ENCODE data around the gene DEFB108B.
"Not testable (repeated sequence)": the region's sequence is repeated elsewhere in the genome, so short reads cannot be mapped to it uniquely, and the experiment has no call there.

Gene DEFB108B, protein sequence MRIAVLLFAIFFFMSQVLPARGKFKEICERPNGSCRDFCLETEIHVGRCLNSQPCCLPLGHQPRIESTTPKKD

DNA sequence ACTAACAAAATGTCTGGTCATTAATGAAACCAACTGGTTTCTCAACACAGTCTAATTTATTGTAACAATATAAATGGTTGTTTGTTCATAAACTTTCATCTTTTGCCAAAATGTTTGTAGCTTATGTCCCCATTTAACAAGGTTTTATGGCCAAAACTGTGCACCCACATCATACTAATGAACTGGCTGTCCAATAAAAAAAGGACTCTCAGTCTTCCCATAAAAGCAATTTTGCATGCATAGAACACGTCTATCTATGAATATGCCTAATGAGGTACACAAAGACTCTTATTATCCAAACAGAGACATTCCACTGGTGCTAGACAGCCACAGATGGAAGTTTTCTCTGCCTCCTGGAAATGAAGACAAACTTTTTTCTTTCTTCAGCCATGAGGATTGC lies at the start of gene DEFB108B:
TSS of gene DEFB108B (plus strand) at position 390 of the 400 bp plus-strand sequence. CDS start at position 390, 0 bp downstream.
- DNase-seq (ENCODE audit: low read depth in 2 of 2): not testable (repeated sequence)

DNA sequence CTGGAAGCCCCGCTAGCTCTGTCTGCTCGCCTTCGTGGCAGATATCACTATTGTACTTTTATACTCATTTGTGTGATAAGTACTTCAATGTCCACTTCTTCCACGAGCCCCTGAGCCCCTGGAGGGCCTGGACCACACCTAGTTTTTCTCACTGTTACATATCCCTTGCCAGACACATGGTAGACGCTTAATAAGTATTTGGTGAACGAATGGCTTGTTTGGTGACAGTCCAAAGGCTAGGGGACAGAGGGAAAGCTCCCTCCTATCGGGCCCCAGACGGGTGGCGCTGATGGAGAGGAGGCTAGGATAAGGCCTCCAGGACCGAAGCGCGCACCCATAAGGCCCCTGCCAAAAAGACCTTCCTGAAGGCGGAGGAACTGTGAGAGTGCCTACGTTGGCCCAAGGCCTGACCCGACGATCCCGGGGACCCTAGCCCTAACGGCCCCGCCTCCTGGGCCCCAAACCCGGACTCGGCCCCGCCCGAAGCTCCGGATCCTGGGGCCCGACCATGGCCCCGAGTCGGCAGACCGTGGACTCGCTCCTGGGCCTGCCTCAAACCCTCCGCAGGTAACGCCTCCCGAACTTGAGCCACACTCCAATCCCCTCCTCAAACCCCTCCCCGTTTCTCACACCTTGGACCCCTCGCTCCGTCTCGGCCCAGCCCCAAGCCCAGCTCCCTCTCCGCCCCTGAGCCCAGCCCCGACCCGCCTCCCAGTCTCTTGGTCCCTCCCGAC lies 46.7 kb upstream of the DEFB108B start:
- peak in 1 of 2 experiments; percentile 11 for DNase-seq (ENCODE audit: low read depth in 2 of 2)

DNA sequence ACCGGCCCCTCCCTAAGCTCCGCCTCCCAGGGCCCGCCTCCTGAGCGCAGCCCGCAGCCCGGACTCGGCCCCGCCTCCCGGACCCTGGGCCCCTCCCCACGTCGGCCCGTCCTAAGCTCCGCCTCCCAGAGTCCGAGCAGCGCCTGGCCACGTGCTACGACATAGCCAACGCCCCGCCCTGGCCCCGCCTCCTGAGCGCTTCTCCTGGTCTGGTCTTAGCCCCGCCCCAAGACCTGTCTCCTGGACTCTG lies 46.2 kb upstream of the DEFB108B start:
- peak; percentile 98 to 99 for DNase-seq (ENCODE audit: low read depth in 2 of 2)

DNA sequence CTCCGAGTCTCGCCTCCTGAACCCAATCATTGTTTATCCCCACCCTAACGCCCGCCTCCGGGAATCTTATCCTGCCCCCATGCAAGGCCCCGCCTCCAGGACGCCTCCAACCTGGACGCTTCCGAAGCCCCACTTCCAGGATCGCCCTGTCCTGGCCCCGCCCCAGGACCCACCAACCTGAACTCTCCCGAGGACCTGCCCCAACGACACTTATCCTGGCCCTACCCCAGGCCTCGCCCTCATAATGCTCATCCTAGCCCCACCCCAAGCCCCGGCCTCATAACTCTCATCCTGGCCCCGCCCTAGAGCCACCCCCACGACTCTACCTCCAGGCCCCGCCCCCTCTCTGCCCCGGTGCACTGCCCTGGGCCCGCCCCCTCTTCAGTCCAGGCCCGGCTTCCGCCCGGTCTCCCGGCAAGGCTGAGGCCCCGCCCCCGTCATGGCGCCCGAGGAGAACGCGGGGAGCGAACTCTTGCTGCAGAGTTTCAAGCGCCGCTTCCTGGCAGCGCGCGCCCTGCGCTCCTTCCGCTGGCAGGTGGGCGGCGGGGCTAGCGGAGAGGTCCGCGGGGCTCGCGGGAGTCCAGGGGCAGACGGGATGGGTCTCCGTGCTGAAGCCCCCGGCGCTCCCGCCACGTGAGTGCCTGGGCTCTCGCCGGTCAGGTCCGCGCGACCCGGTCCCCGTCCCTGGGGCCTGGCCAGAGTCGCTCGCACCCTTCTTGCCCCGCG lies 45.7 kb upstream of the DEFB108B start:
- peak; percentile 69 to 82 for DNase-seq (ENCODE audit: low read depth in 2 of 2)

DNA sequence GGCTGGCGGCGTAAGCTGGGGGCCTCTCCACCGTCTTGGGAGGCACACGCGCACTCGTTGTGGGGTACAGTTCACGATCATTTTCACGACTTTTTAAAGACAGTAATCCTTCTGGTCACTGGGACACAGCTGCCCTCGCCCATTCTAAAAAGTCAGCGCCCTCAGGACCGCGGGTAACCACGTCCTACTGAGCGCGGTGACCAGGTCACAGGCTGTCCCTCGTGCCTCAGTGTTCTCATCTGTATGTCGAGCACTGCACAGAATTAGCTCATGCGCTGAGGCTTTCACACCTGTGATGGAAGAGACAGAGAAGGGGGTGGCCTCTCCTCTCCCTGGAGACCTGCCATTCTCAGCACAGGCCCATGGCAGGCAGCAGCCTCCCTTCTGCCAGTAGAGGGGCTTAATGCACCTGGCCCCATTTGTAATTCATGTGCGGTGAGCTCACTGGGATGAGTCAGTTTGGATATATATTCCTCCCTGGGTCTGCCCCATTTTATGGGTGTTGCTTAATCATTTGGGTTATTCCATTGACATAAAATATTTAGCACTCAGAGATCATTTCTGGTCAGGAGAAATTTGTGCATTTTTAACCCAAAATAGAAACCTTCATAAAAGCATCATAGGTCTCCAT lies 45.1 kb upstream of the DEFB108B start:
- DNase-seq (ENCODE audit: low read depth in 2 of 2): peak in 1 of 2 experiments; percentile 13

DNA sequence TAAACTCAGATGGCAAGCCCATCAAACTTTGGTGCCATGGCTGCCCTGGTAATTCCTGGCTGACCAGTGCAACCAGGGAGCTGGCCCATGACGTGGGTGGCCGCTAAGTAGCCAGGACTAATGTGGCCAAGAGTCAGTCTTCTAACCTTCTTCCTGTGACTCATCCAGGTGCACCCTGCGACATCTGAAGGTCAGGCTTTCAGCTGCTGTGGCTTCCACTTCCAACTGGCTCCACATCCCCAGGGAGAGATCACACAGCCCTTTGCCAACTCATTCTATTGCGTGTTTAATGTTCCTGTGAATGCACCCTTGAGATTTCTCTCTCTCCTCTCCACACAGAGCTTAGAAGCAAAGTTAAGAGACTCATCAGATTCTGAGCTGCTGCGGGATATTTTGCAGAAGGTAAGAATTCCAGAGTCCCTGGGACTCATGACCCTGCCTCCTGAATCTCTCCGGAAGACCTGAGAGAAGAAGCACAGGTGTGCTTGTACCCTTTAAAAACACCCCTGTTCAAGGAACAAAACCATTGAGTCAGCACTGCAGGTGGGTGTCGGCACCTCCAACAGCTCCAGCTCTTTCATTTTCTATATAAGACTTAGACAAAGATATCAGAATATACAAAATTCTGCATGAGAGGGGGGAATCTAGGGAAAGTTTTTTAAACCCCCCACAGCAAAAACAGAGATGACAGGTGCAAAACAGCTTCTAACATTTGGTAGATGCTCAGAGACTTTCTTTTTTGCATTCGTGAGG lies 43.4 kb upstream of the DEFB108B start:
- DNase-seq (ENCODE audit: low read depth in 2 of 2): not testable (repeated sequence)

DNA sequence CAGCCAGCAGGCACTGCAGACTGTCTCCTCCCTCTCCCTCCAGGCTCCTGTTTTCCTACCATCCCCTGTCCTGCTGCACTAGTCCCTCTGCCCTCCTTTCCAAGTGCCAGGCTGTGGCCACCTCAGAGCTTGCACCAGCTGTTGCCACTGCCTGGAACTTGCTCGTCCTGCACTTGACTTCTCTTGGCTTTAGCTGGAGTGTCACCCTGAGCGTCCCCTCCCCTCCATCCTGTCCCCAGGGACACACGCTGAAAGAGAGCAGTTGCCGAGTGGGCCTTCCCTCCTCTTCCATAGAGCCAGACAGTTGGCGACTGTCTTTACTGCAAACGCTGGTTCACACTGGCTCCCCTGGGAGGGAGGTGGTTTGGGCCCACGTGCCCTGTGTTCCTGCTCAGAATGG lies 41.9 kb upstream of the DEFB108B start:
- DNase-seq (ENCODE audit: low read depth in 2 of 2): not testable (repeated sequence)

DNA sequence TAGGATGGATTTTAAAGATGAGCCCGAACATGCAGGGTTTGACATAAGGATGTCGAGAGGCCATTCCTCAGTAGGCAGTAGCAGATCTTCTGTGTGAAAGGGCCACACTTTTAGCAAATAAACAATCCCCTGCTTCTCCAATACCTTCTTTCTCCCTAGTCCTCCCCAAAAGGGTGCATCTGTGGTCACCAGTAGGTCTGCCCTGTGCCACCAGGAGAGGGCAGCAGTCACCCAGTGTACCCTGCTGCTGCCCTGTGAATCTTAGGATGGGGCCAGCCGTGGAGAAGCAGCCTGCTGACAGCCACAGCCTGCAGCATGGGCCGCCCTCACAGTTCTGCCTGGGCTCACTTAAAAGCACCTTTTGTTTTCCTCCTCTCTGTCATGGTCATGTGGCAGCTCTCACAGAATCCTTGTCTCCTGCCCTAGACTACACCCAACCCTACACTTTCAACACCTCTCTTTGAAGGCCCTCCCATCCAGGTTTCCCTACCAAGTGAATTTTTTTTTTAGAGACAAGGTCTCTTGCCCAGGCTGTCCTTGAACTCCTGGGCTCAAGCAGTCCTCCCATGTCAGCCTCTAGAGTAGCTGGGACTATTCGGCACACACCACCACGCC lies 40.3 kb upstream of the DEFB108B start:
- peak in 1 of 2 experiments; percentile 24 for DNase-seq (ENCODE audit: low read depth in 2 of 2)

DNA sequence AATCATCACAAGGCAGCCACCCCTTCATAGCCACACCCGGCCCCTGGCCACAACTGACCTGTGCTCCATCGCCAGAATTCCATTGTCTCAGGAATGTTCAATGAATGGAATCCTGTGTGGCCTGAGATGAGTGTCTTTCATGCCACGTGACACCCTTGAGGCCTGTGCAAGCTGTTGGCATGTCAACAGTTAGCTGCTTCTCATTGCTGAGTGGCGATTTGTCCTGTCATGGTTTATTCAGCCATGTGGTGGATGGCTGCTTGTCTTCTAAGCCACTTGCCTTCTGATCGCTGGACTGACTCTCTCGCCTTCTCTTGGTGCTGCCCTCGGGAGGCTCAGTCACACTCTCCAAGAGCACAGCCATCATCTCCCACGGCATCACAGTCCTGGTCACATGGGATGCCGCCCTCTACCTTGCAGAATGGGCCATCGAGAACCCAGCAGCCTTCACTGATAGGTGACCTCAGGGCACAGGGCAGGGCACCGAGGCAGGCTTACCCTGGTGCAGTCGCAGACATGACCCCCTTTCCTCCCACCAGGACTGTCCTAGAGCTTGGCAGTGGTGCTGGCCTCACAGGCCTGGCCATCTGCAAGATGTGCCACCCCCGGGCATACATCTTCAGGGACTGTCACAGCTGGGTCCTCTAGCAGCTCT lies 38.5 kb upstream of the DEFB108B start:
- not testable (repeated sequence) for DNase-seq (ENCODE audit: low read depth in 2 of 2)

DNA sequence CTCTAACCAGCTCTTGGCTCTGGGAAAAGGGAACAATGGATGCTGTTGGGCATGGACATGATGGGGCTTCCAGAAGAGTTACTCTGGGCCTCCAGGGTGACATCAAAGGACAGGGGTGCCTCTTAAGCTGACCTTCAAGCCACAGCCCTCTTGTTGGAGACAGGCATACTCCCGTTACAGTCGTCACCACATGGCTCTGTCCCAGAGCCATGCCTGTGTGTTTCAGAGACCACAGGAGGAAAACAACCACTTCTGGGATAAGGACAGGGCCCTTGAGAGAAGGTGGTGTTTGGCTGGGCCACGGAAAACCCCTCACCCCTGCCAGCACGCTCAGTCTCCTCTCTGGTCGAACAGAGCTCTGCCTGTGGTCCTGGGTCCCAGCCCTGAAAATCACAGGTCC lies 37.8 kb upstream of the DEFB108B start:
- DNase-seq (ENCODE audit: low read depth in 2 of 2): not testable (repeated sequence)

DNA sequence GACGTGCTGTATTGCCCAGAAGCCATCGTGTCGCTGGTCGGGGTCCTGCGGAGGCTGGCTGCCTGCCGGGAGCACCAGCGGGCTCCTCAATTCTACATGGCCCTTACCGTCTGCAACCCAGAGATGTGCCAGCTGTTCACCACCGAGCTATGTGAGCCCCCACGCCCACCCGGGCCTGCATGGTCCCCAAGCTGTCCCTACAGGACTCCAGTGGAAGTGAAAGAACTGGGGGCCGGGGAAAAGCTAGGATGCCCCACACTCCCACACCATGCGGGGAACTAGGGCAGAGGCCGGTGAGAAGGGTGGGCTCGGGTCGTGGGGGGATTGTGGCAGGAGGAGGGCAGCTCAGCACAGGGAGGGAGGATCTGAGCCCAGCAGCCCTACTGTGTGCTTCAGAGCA lies 37.0 kb upstream of the DEFB108B start:
- not testable (repeated sequence) for DNase-seq (ENCODE audit: low read depth in 2 of 2)

DNA sequence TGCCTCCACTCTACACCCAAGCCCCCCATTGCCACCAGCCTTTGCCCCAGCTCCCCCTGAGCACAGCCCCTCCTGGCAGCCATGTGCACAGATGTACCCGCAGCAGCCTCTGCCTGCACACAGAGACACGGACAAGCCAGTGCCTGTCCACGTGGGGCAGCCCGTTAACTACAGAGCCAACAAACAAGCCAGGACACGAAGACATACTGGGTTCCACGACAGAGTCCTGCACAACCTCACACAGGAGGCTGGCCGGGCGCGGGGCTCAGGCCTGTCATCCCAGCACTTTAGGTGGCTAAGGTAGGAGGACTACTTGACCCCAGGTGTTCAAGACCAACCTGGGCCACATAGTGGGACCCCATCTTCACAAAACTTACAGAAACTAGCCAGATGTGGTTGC lies 36.2 kb upstream of the DEFB108B start:
- DNase-seq (ENCODE audit: low read depth in 2 of 2): not testable (repeated sequence)

DNA sequence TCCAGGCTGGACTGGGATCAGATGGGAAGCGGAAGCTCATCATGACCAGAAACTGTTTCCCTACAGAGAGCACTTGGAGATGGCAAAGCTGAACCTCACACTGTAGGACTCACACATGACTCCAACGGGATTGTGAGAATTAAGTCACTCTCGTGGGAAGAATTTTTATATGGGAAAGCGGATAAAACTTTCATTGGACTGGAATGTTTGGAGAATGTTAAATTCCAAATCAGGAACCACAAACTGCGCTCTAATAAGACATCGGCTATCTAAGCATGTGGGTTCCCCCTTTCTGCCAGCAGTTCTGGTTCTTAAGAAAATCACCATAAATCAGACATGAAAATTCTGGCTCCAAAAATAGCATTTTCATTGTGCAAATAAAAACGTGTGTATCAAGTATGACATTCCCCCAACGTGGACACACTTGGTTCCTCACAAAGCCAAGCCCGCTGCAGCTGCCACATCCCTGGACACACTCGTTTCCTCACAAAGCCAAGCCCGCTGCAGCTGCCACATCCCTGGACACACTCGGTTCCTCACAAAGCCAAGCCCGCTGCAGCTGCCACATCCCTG lies 33.4 kb upstream of the DEFB108B start:
- not testable (repeated sequence) for DNase-seq (ENCODE audit: low read depth in 2 of 2)

DNA sequence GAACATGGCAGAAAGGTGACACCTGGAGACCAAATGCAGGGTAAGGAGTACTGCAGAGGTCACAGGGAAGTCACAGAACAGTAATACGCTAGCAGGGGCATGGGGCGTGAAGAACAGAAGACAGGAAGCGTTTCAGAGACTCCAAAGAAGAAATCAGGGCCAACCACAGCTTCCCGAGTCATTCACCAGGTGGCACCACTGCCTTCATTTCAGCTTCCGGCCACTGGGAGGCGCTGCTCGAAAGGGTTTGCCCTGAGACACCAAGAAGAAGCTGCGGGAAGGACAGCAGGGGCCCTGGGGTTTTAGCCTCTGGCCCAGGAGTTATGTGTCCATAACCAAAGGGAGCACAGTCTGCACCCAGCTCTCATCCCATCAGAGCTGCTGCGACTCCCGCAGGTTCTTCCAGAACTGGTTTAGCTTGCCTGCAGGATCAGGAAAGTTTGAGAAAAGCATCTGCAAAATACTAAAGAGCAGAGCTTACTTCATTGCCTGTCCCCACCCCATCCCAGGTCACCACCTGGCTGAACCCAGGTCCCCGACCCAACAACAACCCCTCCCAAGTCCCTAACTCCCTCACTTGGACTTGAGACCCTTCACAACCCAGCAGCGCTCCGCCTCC lies 32.6 kb upstream of the DEFB108B start:
- DNase-seq (ENCODE audit: low read depth in 2 of 2): peak; percentile 62 to 82

DNA sequence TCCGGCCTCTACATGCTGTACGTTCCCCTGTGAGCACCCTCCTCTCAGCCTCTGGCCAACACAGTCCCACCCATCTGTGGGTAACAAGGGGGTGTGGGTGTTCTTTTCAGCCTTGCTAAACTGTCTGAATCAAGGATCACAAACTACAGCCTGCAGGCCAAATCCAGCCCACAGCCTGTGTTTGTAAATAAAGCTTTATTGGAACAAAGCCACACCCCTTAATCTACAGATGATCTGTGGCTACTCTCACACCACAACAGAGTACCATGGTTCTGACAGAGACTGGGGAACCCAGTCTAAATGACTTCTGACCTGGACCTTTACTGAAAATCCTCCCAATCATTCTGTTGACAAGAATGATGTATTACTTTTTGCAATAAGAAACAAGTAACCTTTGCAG lies 32.0 kb upstream of the DEFB108B start:
- not testable (repeated sequence) for DNase-seq (ENCODE audit: low read depth in 2 of 2)

DNA sequence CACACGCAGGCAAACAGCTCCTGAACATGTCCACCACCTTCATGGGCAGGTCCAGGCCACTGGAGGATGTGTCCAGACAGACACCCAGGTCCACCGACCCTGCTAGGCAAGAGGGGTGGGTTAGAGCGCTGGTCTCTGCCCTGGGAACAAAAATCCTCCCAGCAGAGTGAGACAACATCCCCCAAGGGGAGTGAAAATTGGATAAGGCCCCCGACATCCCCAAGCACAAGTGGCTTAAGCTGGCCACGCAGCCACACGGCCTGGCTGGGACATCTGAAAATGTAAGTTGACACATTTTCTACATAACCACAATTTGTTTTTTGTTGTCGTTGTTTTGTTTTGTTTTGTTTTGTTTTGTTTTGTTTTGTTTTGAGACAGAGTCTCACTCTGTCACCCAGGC lies 30.1 kb upstream of the DEFB108B start:
- DNase-seq (ENCODE audit: low read depth in 2 of 2): not testable (repeated sequence)

DNA sequence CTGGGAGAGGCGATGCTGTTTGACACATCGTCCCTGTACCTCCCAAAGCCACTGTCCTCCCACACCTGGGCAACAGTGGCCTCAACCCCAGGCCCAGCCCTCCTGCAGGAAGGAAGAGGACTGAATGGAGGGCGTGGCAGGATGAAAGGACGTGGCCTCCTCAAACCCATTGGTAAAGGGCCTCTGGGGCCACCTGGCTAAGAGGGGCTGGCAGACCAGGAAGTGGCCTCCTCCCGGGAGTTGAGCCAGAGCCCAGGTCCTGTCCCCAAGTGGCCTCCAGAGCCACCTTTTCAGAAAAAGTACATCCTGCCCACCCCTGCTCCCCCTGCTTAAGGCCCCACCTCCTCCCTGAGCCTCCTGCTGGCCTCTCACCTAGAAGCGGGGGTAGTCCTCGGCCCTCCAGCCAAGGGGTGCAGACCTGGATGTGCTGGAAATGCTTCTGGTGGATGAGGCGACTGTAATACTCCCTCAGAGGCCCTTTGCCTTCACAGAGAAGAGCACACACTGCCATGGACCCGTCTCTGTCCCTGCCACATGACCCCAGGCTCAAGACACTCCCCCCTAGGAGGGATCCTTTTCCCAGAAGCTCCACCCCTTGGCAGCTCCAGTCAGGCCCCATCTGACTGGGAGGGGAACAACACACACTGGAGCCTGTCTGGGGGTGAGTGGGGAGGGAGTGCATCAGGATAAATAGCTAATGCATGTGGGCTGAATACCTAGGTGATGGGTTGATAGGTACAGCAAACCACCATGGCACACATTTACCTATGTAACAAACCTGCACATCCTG lies 28.6 kb upstream of the DEFB108B start:
- not testable (repeated sequence) for DNase-seq (ENCODE audit: low read depth in 2 of 2)

DNA sequence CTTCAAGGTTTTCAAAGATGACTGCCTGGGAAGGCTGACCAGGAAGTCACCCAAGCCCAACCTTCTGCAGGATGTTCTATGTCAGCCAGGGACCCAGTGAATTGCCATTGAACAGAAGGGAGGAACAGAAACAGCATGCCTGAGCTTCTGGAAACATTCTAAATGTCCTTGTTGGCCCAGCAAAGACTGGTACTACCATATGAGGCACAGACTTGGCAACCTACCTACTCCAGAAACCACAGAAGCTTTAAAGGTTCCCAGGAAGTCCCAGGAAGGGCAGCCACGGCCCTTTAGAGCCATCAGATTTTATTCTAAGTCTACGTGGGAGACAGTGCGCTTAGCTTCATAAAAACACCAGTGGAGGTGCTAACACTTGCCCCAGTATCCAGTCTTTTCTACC lies 20.5 kb upstream of the DEFB108B start:
- DNase-seq (ENCODE audit: low read depth in 2 of 2): not testable (repeated sequence)

Measured in stimulated activated CD4-positive, alpha-beta T cell treated with anti-CD3 and anti-CD28 coated beads, Interleukin-12 subunit alpha, Interleukin-12 subunit beta, amount 100 ng/mL, for 24 hours (primary cell).